Effector memory CD8-positive, alpha-beta T cell (primary cell): ENCODE measurements around the gene SCT.

Experiments used
- ATAC-seq: fragments of 150-1000 bp; cut with Tn5 transposase; replicated peaks from 2 replicates; pipeline ENCODE4 v1.10.0; 2021; ENCODE audit warnings: mild to moderate bottlenecking, moderate library complexity
- DNase-seq, 3 experiments: peaks; one replicate each; pipeline ENCODE4 v3.0.0; 2021
- H3K27ac Mint-ChIP-seq, 2 donors: one replicate each; pipeline ENCODE4 v1.8.0; 2022; ENCODE audit warnings: mild to moderate bottlenecking in 2 of 2, mixed read lengths in 2 of 2, moderate library complexity in 2 of 2
- H3K27me3 Mint-ChIP-seq, 2 donors: one replicate each; pipeline ENCODE4 v1.8.0; 2022; ENCODE audit warnings: mixed read lengths in 2 of 2
- H3K36me3 Mint-ChIP-seq: one replicate; pipeline ENCODE4 v1.8.0; 2022; ENCODE audit warnings: mild to moderate bottlenecking, moderate library complexity, mixed read lengths; ENCODE audit not compliant: insufficient read depth
- H3K4me1 Mint-ChIP-seq, 2 donors: one replicate each; pipeline ENCODE4 v1.8.0; 2022; ENCODE audit warnings: low read depth in 2 of 2, mixed read lengths in 2 of 2
- H3K4me3 Mint-ChIP-seq, 2 donors: one replicate each; pipeline ENCODE4 v1.8.0; 2022; ENCODE audit warnings: mild to moderate bottlenecking in 2 of 2, mixed read lengths in 2 of 2, moderate library complexity in 2 of 2
- H3K9me3 Mint-ChIP-seq, 2 donors: one replicate each; pipeline ENCODE4 v1.8.0; 2022; ENCODE audit warnings: mixed read lengths in 2 of 2

SCT gene

GRCh38 chr11:623999-624704, 2.8 kb downstream of the SCT start:
- DNase-seq (no peak), ATAC-seq (no peak)
- peaks cover 25% of the 10 kb centered on the region for H3K36me3 Mint-ChIP-seq
- no peaks in the 10 kb centered on the region for H3K9me3 Mint-ChIP-seq
- no peak overlapping the region for H3K27ac Mint-ChIP-seq
- no peak overlapping the region for H3K4me3 Mint-ChIP-seq
- H3K4me1 Mint-ChIP-seq, result peaks cover 15 to 16% of the 10 kb centered on the region in 2 donors
- peaks cover 19 to 38% of the 10 kb centered on the region in 2 donors for H3K27me3 Mint-ChIP-seq

- DNase-seq, result no peak
- no peaks in the 10 kb centered on the region for H3K9me3 Mint-ChIP-seq
- no peak overlapping the region for H3K27ac Mint-ChIP-seq
- H3K36me3 Mint-ChIP-seq, result peaks cover 24% of the 10 kb centered on the region
- H3K4me1 Mint-ChIP-seq, result peaks cover 7 to 11% of the 10 kb centered on the region in 2 donors
- peaks cover 16 to 36% of the 10 kb centered on the region in 2 donors for H3K27me3 Mint-ChIP-seq
- no peak for ATAC-seq
- no peak overlapping the region for H3K4me3 Mint-ChIP-seq
Observed at GRCh38 chr11:623349-623869, 3.6 kb downstream of the SCT start.

- peaks cover 23% of the 10 kb centered on the region for H3K36me3 Mint-ChIP-seq
- H3K27ac Mint-ChIP-seq, result no peak overlapping the region
Observed at GRCh38 chr11:621838-622237, 5.1 kb downstream of the SCT start.

GRCh38 chr11:620935-621814, 5.8 kb downstream of the SCT start:
- Mint-ChIP-seq H3K27me3 (peaks cover 7 to 24% of the 10 kb centered on the region in 2 donors), H3K9me3 (no peaks in the 10 kb centered on the region), H3K27ac (no peak overlapping the region), H3K36me3 (peaks cover 22% of the 10 kb centered on the region), H3K4me1 (peaks cover 2 to 5% of the 10 kb centered on the region in 2 donors), H3K4me3 (no peak overlapping the region)
- no peak for DNase-seq
- no peak for ATAC-seq

More at GRCh38 chr11:621838-622237, 5.1 kb downstream of the SCT start:
- Mint-ChIP-seq H3K4me1 (peaks cover 0 to 3% of the 10 kb centered on the region in 2 donors), H3K9me3 (no peaks in the 10 kb centered on the region), H3K4me3 (no peak overlapping the region), H3K27me3 (peaks cover 7 to 24% of the 10 kb centered on the region in 2 donors)
- no peak for ATAC-seq
- no peak for DNase-seq

GRCh38 chr11:620201-620600, 6.8 kb downstream of the SCT start:
- no peak for ATAC-seq
- DNase-seq, result no peak
- Mint-ChIP-seq H3K36me3 (peaks cover 24% of the 10 kb centered on the region), H3K4me3 (no peak overlapping the region), H3K27me3 (peaks cover 7 to 22% of the 10 kb centered on the region in 2 donors), H3K4me1 (peaks cover 6 to 8% of the 10 kb centered on the region in 2 donors), H3K9me3 (no peaks in the 10 kb centered on the region), H3K27ac (no peak overlapping the region)

- DNase-seq, result no peak
- peaks cover 6 to 8% of the 10 kb centered on the region in 2 donors for H3K4me1 Mint-ChIP-seq
- peaks cover 7 to 16% of the 10 kb centered on the region in 2 donors for H3K27me3 Mint-ChIP-seq
- no peaks in the 10 kb centered on the region for H3K9me3 Mint-ChIP-seq
- ATAC-seq, result no peak
- H3K36me3 Mint-ChIP-seq, result peaks cover 27% of the 10 kb centered on the region
- H3K27ac Mint-ChIP-seq, result no peak overlapping the region
- H3K4me3 Mint-ChIP-seq, result no peak overlapping the region
Observed at GRCh38 chr11:619628-620050, 7.3 kb downstream of the SCT start.

GRCh38 chr11:618856-619627, 7.9 kb downstream of the SCT start:
- H3K4me1 Mint-ChIP-seq, result peaks cover 6 to 11% of the 10 kb centered on the region in 2 donors
- no peak for DNase-seq
- ATAC-seq, result no peak
- peaks cover 7 to 11% of the 10 kb centered on the region in 2 donors for H3K27me3 Mint-ChIP-seq
- peaks cover 32% of the 10 kb centered on the region for H3K36me3 Mint-ChIP-seq
- H3K9me3 Mint-ChIP-seq, result no peaks in the 10 kb centered on the region
- peak overlapping the region in 1 of 2 donors; percentile 87 for H3K27ac Mint-ChIP-seq
- H3K4me3 Mint-ChIP-seq, result no peak overlapping the region

- no peak for DNase-seq
- no peaks in the 10 kb centered on the region for H3K9me3 Mint-ChIP-seq
- peaks cover 6 to 12% of the 10 kb centered on the region in 2 donors for H3K4me1 Mint-ChIP-seq
- ATAC-seq, result no peak
- peak overlapping the region in 1 of 2 donors; percentile 87 for H3K27ac Mint-ChIP-seq
- H3K4me3 Mint-ChIP-seq, result no peak overlapping the region
- peaks cover 38% of the 10 kb centered on the region for H3K36me3 Mint-ChIP-seq
- H3K27me3 Mint-ChIP-seq, result peaks cover 2 to 3% of the 10 kb centered on the region in 2 donors
Observed at GRCh38 chr11:617912-618682, 8.9 kb downstream of the SCT start.

- DNase-seq (no peak), ATAC-seq (no peak)
- H3K27me3 Mint-ChIP-seq, result no peaks in the 10 kb centered on the region
- no peaks in the 10 kb centered on the region for H3K9me3 Mint-ChIP-seq
- peaks cover 41% of the 10 kb centered on the region for H3K36me3 Mint-ChIP-seq
- H3K4me1 Mint-ChIP-seq, result peaks cover 6 to 17% of the 10 kb centered on the region in 2 donors
- no peak overlapping the region for H3K4me3 Mint-ChIP-seq
- H3K27ac Mint-ChIP-seq, result no peak overlapping the region
Observed at GRCh38 chr11:617199-617911, 9.6 kb downstream of the SCT start.

GRCh38 chr11:616320-617198, 10.4 kb downstream of the SCT start:
- peaks cover 49% of the 10 kb centered on the region for H3K36me3 Mint-ChIP-seq
- H3K4me1 Mint-ChIP-seq, result peaks cover 6 to 21% of the 10 kb centered on the region in 2 donors
- DNase-seq (no peak), ATAC-seq (no peak)
- H3K4me3 Mint-ChIP-seq, result peak overlapping the region; percentile 85 to 87
- H3K27ac Mint-ChIP-seq, result peak overlapping the region; percentile 88 to 90
- no peaks in the 10 kb centered on the region for H3K27me3 Mint-ChIP-seq
- no peaks in the 10 kb centered on the region for H3K9me3 Mint-ChIP-seq

- Mint-ChIP-seq H3K4me3 (peak within 1 kb of the TSS; percentile 85 to 87), H3K9me3 (no peaks in the 10 kb centered on the region), H3K4me1 (peaks cover 6 to 21% of the 10 kb centered on the region in 2 donors), H3K36me3 (peaks cover 58% of the 10 kb centered on the region), H3K27me3 (no peaks in the 10 kb centered on the region), H3K27ac (peak within 1 kb of the TSS; percentile 89 to 90)
- DNase-seq (peak; percentile 81 to 82 (median 81)), ATAC-seq (peak; percentile 80)
Observed at GRCh38 chr11:615504-616319, 11.3 kb downstream of the SCT start, which contains the start of gene IRF7. Gene IRF7 (minus strand): TSS chr11:615950. CDS start chr11:615364, 586 bp downstream.
